HG02678 (cell line): ENCODE results near the gene PDZD2.
"Not testable (repeated sequence)": the region's sequence is repeated elsewhere in the genome, so short reads cannot be mapped to it uniquely, and the experiment has no call there.

Source experiments
- ATAC-seq: cut with Tn5 transposase; IDR thresholded peaks from one replicate; pipeline ENCODE4 v1.9.1; 2021; ENCODE audit warnings: mild to moderate bottlenecking, moderate library complexity; ENCODE audit not compliant: unreplicated experiment

PDZD2 gene

GRCh38 chr5:31731016-31731415 is 92.1 kb downstream of the PDZD2 start:
- no peak for ATAC-seq

GRCh38 chr5:31731710-31732301 is 92.9 kb downstream of the PDZD2 start:
- no peak for ATAC-seq

- not testable (repeated sequence) for ATAC-seq
Measured at GRCh38 chr5:31732821-31733220, 93.9 kb downstream of the PDZD2 start.

- ATAC-seq = no peak
Measured at GRCh38 chr5:31733371-31733770, 94.4 kb downstream of the PDZD2 start.

GRCh38 chr5:31736127-31736526 is 97.2 kb downstream of the PDZD2 start:
- ATAC-seq = no peak

GRCh38 chr5:31738199-31738598 is 99.3 kb downstream of the PDZD2 start:
- ATAC-seq = no peak

- ATAC-seq = no peak
Measured at GRCh38 chr5:31741496-31741895, 102.6 kb downstream of the PDZD2 start.

GRCh38 chr5:31743678-31744077 is 104.7 kb downstream of the PDZD2 start:
- no peak for ATAC-seq

- ATAC-seq = no peak
Measured at GRCh38 chr5:31748458-31749172, 109.7 kb downstream of the PDZD2 start.

GRCh38 chr5:31750215-31750614 is 111.3 kb downstream of the PDZD2 start:
- ATAC-seq = no peak

GRCh38 chr5:31751610-31752009 is 112.7 kb downstream of the PDZD2 start:
- no peak for ATAC-seq

GRCh38 chr5:31753700-31754357 is 114.9 kb downstream of the PDZD2 start:
- no peak for ATAC-seq

GRCh38 chr5:31754358-31754704 is 115.4 kb downstream of the PDZD2 start:
- no peak for ATAC-seq

- ATAC-seq = no peak
Measured at GRCh38 chr5:31754741-31755675, 116.1 kb downstream of the PDZD2 start.

- no peak for ATAC-seq
Measured at GRCh38 chr5:31755676-31756230, 116.8 kb downstream of the PDZD2 start.

GRCh38 chr5:31757806-31758205 is 118.9 kb downstream of the PDZD2 start:
- ATAC-seq = no peak

- ATAC-seq = no peak
Measured at GRCh38 chr5:31758803-31759425, 120.0 kb downstream of the PDZD2 start.

GRCh38 chr5:31759925-31760324 is 121.0 kb downstream of the PDZD2 start:
- no peak for ATAC-seq

GRCh38 chr5:31761877-31762276 is 122.9 kb downstream of the PDZD2 start:
- ATAC-seq = no peak

GRCh38 chr5:31763424-31763823 is 124.5 kb downstream of the PDZD2 start:
- ATAC-seq = no peak
